GM18517 (cell line): ENCODE results near the gene PHETA1.
A peak's percentile ranks its signal among the peaks of the same experiment; 100 is the strongest.
"Not testable (repeated sequence)": the region's sequence is repeated elsewhere in the genome, so short reads cannot be mapped to it uniquely, and the experiment has no call there.

Experiments used
- ATAC-seq: cut with Tn5 transposase; IDR thresholded peaks from one replicate; pipeline ENCODE4 v1.9.1; 2021; ENCODE audit warnings: mild to moderate bottlenecking, moderate library complexity; ENCODE audit not compliant: unreplicated experiment

PHETA1 gene

DNA sequence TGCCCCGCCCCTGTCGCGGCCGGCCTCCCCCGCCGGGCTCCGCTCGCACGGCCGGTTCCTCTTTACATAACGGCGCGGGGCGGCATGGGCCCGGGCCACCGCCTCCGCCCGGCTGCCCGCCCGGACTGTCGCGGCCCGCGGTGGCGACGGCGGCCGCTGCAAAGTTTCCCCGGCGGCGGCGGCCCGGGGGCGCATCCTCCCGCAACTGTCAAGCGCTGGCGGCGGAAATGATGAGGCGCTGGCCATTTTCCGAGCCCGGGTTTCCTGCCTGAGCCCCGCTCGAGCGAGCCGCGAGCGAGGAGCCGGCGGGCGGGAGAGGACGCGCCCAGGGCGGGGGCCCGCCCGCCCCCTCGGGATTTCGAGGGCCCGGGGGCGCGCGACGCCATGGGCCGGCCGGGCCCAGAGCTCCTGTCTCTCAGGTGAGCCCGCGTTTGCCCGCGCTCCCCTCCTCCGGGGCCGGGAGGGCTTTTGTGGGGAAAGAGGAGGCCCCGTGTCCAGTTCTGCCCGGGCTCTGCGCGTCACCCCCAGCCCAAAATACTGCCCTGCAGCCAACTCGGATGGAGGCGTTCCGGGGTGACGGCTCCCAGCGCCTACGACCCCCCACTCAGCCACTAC is 37.1 kb upstream of the PHETA1 start, which contains the start of gene SH2B3:
SH2B3 (plus strand) TSS at position 65 of the 615 bp plus-strand sequence. CDS start 12,223 bp downstream, outside the sequence.
- ATAC-seq, result peak; percentile 7

DNA sequence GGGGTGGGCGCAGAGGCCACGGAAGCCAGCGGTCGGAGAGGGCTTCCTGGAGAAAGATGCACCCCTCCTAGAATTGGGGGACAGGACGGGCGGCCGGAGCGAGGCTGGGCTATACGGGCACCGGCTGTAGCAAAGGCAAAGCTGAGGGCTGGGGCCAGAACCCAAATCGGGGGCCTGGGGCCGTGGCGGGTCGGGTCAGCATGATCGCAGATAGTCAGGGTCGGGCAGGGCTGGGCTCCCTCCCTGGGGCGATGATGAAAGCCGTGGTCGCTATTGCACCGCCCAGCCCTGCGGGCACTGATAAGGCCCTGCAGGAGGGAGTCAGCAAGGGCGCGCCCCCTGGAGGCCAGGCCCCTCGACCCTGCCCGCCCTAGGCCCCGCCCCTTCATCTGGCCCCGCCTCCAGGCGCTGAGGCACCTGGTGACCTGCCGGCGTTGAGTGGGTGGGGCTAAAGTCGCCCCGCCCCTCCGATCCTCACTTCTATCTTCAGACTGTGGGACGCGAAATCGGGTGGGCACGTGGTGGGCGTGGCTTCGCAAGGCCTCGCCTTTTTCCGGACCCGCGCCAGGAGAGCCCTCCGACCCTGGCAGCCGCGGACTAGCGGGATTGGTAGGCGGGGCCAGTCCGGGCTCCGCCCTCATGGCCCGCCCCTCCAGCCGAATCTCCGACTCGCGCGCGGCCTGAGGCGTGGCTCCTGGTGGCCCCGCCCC is 36.4 kb upstream of the PHETA1 start:
- ATAC-seq, result peak; percentile 50

DNA sequence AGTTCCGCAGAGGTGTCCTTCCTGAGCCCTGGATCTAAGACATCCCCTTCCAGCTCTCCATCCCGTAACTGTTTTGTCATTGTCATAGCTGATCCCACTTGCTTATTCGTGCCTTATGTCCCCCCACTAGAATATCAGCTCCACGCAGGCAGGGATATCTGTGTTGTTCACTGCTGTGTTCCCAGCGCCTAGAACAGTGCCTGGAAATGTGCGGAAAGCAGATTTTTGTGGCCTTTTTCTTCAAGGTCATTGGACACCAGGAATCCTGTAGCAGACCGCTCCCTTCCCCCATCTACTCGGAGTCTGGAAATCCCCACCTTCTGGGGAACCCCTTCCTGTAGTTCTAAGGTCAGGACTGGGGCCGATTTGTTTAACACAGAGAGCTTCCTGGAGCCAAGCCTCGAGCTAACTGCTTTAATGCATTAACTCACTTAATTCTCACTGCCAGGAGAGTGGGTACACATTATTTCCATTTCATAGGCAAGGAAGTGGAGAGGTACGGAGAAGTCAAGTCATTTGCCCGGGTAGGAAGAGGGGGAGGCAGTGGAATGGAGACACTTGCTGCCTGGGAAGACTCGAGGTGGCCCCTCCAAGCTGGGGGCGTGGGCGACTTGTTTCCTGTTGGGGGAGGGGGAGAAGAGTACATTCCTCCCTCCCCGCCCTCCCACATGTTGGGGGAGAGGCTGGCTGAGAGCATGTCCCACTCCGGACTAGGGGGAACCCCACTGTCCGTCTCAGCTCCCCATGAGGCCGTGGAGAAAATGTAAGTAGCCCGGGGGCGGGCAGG is 35.7 kb upstream of the PHETA1 start:
- no peak for ATAC-seq

DNA sequence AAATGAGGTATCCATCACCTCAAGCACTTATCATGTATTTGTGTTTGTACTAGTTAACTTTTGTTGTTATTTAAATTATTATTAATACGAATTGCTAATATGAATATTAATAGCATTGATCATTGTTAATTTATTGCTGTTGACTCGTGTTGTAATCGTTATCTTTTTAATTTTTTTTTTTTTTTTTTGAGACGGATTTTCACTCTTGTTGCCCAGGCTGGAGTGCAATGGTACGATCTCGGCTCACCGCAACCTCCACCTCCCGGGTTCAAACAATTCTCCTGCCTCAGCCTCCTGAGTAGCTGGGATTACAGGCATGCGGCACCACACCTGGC is 33.6 kb upstream of the PHETA1 start:
- ATAC-seq, result not testable (repeated sequence)

DNA sequence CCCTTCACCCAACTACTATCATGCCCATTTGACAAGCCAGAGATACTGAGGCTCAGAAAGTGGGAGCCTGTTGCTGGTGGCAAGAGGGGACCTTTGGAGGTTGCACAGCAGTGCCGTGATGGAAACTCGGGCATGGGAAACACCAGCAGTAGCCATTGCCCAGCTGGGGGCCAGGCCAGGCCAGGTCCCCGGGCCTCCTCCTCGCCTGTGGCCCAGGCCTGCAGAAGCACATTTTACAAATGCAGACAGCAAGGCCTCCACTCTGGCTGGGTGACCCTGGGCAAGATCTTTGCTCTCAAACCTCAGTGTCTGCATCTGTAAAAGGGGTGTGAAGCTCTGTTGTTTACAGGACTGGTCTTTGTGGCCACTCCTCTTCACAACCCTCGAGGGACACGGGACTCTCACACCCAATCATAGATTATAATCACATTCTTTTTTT is 32.3 kb upstream of the PHETA1 start:
- no peak for ATAC-seq

DNA sequence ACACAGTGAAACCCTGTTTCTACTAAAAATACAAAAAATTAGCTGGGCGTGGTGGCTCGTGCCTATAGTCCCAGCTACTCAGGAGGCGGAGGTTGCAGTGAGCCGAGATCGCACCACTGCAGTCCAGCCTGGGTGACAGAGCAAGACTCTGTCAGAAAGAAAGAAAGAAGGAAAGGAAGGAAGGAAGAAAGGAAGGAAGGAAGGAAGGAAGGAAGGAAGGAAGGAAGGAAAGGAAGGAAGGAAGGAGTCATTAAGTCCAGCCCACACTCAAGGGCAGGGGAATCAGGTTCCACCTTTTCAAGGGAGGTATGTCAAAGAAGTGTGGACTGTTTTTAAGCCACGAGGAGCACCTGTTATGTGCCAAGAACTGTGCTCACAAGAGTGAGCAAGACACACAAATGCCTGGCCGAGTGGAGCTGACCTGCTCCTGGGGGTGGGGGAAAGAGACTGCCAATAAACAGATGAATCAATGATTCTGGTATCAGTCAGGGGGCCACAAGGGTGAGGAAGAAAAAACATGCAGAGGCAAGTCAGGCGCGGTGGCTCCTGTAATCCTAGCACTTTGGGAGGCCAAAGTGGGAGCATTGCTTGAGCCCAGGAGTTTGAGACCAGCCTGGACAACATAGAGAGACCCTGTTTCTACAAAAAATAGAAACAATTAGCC is 31.0 kb upstream of the PHETA1 start:
- ATAC-seq, result not testable (repeated sequence)

DNA sequence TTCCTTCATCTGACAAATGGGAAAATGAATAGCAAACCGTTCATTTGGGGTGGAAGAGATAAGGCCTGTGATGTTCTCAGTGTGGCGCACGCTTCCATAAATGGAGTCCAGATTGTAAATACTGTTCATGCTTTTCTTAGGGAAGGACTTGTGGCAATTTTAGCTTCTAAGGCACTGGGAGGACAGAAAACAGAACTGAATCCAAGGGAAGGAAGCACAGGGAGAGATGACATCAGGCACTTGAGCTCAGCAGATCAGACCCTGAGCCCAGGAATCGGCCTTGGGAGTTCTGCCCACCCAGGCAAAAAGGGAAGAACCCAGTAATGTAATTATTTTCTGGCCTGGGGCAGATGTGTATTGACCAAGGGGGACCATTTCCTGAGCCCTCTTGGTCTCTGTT is 29.6 kb upstream of the PHETA1 start:
- no peak for ATAC-seq

DNA sequence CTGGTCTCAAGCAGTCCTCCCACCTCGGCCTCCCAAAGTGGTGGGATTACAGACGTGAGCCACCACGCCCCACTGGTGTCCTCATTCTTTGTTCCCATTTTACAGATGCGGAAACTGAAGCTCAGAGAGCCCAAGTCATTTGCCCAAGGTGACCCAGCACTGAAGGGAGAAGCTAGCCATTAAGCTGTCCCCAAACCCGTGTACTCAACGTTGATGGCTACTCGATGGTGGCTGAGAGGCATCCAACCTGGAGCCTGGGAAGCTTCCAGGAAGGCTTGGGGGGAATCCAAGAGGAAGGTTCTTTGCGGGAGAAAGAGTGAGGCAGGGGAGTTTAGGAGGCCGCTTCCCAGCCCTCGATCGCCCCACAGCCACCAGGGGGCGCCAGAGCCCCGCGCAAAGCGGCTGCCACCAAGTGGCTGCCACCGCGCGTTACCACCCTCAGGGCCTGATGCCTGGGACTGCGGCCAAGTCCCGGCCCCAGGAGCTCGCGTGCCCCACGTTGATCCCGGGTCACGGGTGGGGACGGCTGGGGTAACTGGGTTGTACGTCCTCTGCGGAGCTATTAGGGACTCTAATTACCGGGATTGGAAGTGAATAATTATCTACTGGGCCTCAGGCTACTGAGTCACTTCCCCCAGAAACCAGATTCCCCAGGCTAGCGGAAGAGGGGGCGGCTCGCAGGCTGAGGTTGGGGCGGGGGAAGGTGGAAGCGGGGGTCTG is 28.0 kb upstream of the PHETA1 start:
- no peak for ATAC-seq

DNA sequence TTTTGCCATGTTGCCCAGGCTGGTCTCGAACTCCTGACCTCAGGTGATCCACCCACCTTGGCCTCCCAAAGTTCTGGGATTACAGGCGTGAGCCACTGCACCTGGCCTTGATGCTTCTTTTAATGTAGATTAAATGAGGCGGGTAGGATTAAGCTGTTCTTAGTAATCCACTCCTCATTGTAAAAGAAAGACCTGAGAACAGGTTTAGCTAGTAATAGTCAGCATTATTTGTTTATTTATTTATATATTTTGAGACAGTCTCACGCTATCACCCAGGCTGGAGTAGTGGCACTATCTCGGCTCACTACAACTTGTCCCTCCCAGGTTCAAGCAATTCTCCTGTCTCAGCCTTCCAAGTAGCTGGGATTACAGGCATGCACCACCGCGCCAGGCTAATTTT is 27.4 kb upstream of the PHETA1 start:
- not testable (repeated sequence) for ATAC-seq

DNA sequence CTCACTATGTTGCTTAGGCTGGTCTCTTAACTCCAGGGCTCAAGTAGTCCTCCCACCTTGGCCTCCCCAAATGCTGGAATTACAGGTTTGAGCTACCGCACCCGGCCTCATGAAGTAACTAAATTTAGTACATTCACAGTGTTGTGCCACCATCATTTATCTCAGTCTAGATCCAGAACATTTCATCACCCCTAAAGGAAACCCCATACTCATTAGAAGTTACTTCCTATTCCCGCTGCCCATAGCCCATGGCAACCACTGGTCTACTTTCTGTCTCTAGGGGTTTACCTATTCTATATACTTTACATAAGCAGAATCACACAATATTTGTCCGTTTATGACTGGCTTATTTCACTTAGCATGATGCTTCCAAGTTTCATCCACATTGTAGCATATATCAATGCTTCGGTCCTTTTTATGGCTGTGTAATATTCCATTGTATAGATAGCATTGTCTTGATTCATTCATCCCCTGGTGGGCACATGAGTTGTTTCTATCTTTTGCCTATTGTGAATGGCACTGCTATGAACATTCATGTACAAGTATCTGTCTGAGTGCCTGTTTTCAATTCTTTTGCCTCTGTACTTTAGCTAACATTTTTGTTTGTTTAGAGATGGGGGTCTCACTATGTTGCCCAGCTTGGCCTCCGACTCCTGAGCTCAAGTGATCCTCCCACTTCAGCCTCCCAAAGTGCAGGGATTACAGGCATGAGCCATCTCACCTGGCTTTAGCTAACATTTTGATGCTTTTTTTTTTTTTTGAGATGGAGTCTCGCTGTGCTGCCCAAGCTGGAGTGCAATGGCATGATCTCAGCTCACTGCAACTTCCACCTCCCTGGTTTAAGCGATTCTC is 26.7 kb upstream of the PHETA1 start:
- ATAC-seq, result no peak

DNA sequence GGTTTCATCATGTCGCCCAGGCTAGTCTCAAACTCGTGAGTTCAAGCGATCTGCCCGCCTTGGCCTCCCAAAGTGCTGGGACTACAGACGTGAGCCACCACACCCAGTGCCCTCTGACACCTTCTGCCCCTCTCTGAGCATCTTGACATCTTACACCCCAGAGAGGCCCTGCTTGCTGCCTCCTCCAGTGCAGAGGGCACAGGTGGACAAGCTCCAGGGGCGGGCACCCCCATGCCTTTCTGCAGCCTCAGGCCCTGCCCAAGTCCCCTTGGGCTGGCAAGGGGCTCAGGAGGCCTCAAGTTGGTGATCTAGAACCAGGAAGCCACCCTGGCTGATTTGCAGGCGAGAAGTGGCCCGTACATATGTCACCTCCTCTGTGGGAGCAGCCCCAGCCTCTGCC is 25.6 kb upstream of the PHETA1 start:
- no peak for ATAC-seq

DNA sequence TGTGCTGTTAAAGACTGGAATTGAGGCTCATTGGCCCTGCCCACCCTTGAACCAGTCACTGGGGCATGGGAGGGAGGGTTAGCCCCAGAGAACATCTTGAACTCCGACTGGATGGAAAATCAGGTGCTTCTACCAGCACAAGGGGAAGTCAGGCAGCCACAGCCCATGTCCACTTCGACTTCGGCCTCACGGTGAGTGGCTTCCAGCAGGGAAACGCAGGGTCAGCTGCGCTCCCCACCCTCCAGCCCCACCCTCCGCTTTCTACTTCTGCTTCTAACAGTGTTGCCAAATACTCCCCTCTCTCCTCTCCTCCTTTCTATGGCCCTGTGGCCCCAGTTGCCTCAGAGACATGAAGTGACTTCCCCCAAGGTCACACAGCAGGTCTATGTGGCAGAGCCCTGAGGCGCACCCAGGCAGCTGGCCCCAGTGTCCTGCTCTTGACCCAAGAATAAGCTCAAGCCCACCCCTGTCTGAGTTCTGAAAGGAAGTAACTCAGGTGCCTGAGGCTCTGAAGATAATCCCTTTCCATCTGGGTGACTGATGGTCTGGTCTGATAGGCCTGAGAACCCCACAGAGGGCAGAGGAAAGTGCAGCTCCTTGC is 24.9 kb upstream of the PHETA1 start:
- no peak for ATAC-seq

DNA sequence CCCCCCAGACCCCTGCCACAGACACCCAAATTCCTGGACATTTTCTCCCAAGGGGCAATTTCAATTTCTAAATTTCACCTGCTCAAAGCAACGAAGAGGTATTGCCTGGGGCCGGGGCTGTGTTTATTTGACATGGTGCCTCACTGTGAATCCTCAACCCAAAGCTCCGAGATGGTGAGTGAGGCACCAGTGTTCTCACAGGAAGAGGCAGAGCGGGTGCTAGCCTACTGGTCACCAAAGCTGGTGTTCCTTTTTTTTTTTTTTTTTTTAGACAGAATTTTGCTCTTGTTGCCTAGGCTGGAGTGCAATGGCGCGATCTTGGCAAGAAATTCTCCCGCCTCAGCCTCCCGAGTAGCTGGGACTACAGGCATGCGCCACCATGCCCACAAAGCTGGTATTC is 22.0 kb upstream of the PHETA1 start:
- no peak for ATAC-seq

DNA sequence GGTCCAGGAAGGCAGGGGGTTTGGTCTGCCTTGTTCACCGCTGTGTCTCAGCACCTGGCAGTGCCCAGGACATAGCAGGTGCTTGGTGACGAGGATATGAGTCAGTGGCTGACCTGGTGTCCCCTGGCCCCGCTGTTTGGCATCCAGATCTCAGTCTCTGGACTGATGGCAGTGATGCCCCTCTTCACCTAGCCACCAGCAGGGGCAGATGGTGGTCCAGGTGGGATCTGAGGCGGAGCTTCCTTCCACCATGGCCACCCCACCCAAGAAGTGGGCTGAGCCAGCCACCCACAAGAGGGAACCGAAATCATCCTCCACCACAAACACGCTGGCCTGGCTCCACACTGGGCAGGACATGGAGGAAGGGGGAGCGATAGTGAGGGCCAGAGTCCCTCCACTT is 20.7 kb upstream of the PHETA1 start:
- ATAC-seq, result no peak

DNA sequence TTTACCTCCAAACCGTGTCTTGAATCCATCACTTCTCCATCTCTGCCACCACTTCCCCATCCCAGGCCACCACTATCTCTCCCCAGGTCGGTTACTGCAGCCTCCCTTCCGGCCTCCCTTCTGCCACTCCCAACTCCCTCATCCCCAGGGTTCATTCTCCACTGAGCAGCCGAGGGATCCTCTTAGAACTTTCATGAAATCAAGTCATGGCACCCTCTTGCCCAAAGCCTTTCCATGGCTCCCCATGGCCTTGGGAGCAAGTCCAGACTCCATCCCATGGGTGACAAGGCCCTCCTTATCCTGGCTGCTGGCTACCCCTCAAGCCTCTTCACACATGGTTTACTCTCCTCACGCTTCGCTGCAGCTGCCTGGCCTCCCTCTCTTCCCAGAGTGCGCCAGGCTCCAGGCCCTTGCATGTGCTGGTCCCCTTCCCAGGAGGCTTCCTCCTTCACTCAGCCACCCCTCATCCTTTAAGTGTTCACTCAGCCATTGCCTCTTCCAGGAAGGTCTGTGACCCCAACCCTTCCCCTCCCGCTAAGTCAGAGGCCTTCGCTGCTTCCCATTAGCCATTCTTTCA is 18.9 kb upstream of the PHETA1 start:
- ATAC-seq, result no peak

DNA sequence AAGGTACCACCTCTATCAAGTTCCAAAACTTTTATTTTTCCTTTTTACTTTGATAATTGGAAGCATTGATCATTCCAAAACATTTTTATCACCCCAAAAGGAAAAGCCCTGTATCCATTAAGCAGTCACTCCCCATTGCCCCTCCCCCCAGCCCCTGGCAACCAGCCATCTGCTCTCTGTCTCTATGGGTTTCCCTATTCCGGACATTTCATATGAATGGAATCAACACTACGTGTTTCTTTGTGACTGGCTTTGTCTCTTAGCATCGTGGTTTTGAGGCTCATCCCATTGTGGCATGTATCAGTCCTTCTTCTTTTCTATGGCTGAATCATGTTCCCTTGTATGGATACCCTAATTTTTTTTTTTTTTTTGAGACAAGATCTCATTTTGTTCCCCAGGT is 18.0 kb upstream of the PHETA1 start:
- no peak for ATAC-seq

DNA sequence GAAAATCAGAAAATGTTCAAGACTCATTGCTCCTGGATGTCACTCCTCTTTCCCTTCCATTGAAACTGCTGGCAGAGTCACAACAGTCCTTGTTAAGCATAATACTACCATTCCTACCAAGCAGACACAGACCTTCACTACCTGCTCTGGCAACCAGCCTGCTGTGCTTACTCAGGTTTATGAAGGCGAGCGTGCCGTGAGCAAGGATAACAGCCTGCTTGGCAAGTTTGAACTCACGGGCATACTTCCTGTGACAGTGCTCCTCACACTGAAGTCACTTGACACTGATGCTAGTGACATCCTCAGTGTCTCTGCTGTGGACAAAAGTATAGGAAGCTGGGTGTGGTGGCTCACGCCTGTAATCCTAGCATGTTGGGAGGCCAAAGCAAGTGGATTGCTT is 15.7 kb upstream of the PHETA1 start:
- ATAC-seq, result no peak

DNA sequence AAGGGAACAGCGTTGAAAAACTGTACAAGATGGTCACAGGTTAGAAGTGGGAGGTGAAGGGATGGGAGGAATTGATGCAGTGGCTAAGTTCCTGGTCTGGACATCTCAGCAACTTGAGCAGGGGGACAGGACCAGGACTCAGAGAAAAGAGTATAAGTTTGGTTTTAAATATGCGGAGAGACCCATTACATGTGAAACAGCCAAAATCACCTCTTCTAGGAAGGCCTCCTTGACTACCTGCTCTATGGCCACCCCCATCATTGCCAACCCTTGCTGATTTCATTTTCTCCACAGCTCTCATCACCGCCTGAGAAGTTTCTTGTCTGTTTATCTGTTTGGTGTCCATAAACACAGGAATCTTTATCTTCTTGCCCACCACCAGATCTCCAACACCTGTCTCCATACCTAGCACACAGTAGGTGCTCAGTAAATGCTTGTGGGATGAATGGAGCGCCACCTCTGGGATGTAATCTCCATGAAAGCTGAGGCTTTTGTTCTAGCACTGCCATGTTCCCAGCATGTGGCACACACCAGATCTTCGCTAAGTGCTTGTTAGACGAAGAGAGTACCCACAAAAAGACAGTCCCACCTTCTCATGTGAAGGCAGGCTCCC is 11.2 kb upstream of the PHETA1 start:
- ATAC-seq, result no peak

DNA sequence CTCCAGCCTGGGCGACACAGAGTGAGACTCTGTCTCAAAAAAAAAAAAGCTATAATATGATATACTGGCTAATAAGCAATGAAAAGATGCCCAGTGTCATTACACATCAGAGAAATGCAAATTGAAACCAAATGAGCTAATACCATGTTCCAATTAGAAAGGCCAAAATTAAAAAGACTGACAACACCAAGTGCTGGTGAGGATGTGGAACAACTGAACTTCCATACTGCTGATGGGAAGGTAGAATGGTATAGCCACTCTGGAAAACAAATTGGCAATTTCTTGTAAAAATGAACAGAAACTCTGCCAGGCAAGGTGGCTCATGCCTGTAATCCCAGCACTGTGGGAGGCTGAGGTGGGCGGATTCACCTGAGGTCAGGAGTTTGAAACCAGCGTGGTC is 8.5 kb upstream of the PHETA1 start:
- no peak for ATAC-seq
